RPMI7951 (cell line): Measurements from ENCODE around the gene GYS1. TPM values are rescaled to one million over a fixed set of nuclear protein-coding genes. Genes with fewer than 3 reads are reported as not detected.
A peak's percentile ranks its signal among the peaks of the same experiment; 100 is the strongest.
"Not testable (repeated sequence)": the region's sequence is repeated elsewhere in the genome, so short reads cannot be mapped to it uniquely, and the experiment has no call there.

Experiments
- DNase-seq: peaks from one replicate; pipeline ENCODE4 v3.0.0-alpha.2; 2012; ENCODE audit warnings: low read depth
- total RNA-seq: library from RNA; depleted of rRNA; stranded (reverse); fragments of >200 nt; shearing (Covaris generic); gene quantifications from 2 replicates; pipeline ENCODE4 v1.2.3, GENCODE V29; 2014

Gene GYS1
- total RNA-seq, 1 experiment from 2014 or later: 60.1 TPM

GRCh38 chr19:48943081-48943480 is 50.0 kb downstream of the GYS1 start:
- DNase-seq: no peak

- no peak for DNase-seq
These were observed 52.2 kb downstream of the GYS1 start for GRCh38 chr19:48940902-48941301.

GRCh38 chr19:48938256-48938655 is 54.9 kb downstream of the GYS1 start:
- DNase-seq: no peak

- no peak for DNase-seq
These were observed 57.2 kb downstream of the GYS1 start for GRCh38 chr19:48935864-48936263.

GRCh38 chr19:48934837-48935236 is 58.3 kb downstream of the GYS1 start:
- DNase-seq: no peak

GRCh38 chr19:48933382-48933932 is 59.7 kb downstream of the GYS1 start, which contains the start of gene DHDH:
TSS of gene DHDH (plus strand) at chr19:48933699. CDS start at chr19:48933722, 23 bp downstream.
- DNase-seq: peak; percentile 48

GRCh38 chr19:48928164-48929025 is 64.7 kb downstream of the GYS1 start:
- DNase-seq: no peak

- not testable (repeated sequence) for DNase-seq
These were observed 65.4 kb downstream of the GYS1 start for GRCh38 chr19:48927692-48928091.

GRCh38 chr19:48926909-48927308 is 66.2 kb downstream of the GYS1 start:
- peak; percentile 97 for DNase-seq

GRCh38 chr19:48925890-48926289 is 67.2 kb downstream of the GYS1 start:
- DNase-seq: not testable (repeated sequence)

- DNase-seq: peak; percentile 87
These were observed 67.8 kb downstream of the GYS1 start for GRCh38 chr19:48925240-48925843.

- no peak for DNase-seq
These were observed 70.3 kb downstream of the GYS1 start for GRCh38 chr19:48922548-48923490.

GRCh38 chr19:48921721-48922500 is 71.2 kb downstream of the GYS1 start:
- no peak for DNase-seq

GRCh38 chr19:48920949-48921348 is 72.2 kb downstream of the GYS1 start:
- no peak for DNase-seq

GRCh38 chr19:48919271-48919670 is 73.8 kb downstream of the GYS1 start:
- DNase-seq: not testable (repeated sequence)

GRCh38 chr19:48918801-48919247 is 74.3 kb downstream of the GYS1 start:
- DNase-seq: peak; percentile 23
